ENCODE data around the gene ODF2. TPM values are rescaled to one million over a fixed set of nuclear protein-coding genes. Genes with fewer than 3 reads are reported as not detected.
"Not testable (repeated sequence)": the region's sequence is repeated elsewhere in the genome, so short reads cannot be mapped to it uniquely, and the experiment has no call there.

The ODF2 gene
- total and polyA plus RNA-seq, 5 donors from 2014 or later = 12.9 to 31.9 (median 14.6) TPM

- DNase-seq = no peak
- H3K27me3 Mint-ChIP-seq = peaks cover 6% of the 10 kb centered on the region
- H3K27me3 ChIP-seq (ENCODE audit: control insufficient read depth, insufficient read depth, low read length) = no peaks in the 10 kb centered on the region
- H3K27ac Mint-ChIP-seq = no peak overlapping the region
- no peaks in the 10 kb centered on the region for H3K36me3 ChIP-seq (ENCODE audit: control insufficient read depth, insufficient read depth, low read length)
- no peaks in the 10 kb centered on the region for H3K9me3 Mint-ChIP-seq
- no peak for ATAC-seq (ENCODE audit: low read depth in 2 of 2)
- no peak overlapping the region for H3K4me3 Mint-ChIP-seq
- H3K9me3 ChIP-seq (ENCODE audit: control insufficient read depth in 2 of 2, low read length in 2 of 2) = no peaks in the 10 kb centered on the region
- H3K4me3 ChIP-seq (ENCODE audit: low read depth, low read length) = no peak overlapping the region
- H3K4me1 Mint-ChIP-seq = no peaks in the 10 kb centered on the region
- H3K36me3 Mint-ChIP-seq = no peaks in the 10 kb centered on the region
- H3K4me1 ChIP-seq (ENCODE audit: control insufficient read depth, insufficient read depth, low read length, poor library complexity, severe bottlenecking) = no peaks in the 10 kb centered on the region
- no peak overlapping the region for H3K27ac ChIP-seq (ENCODE audit: insufficient read depth, low read length, poor library complexity, severe bottlenecking)
Observed at GRCh38 chr9:128429513-128430086, 26.2 kb upstream of the ODF2 start.

DNA sequence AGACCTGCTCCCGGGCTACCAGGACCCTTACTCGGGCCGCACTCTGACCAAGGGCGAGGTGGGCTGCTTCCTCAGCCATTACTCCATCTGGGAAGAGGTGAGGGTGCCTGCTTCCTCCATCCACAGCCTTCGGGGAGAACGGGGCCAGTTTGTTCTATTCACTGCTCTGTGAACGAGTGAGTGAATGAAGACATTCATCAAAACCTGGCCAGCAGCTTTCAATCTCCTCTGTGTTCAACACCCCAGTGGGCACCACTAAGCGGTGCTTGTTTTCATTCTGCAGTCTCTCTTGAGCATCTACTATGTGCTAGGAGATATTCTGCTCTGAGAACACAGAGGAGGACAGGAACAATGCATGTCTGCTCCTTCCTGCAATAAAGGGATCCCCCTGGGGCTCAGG is 24.6 kb upstream of the ODF2 start:
- H3K27ac ChIP-seq (ENCODE audit: insufficient read depth, low read length, poor library complexity, severe bottlenecking) = no peak overlapping the region
- H3K27me3 ChIP-seq (ENCODE audit: control insufficient read depth, insufficient read depth, low read length) = no peaks in the 10 kb centered on the region
- DNase-seq (no peak), ATAC-seq (ENCODE audit: low read depth in 2 of 2) (no peak)
- Mint-ChIP-seq H3K4me3 (no peak overlapping the region), H3K4me1 (no peaks in the 10 kb centered on the region), H3K9me3 (no peaks in the 10 kb centered on the region), H3K27ac (no peak overlapping the region), H3K36me3 (no peaks in the 10 kb centered on the region), H3K27me3 (peaks cover 6% of the 10 kb centered on the region)
- no peaks in the 10 kb centered on the region for H3K9me3 ChIP-seq (ENCODE audit: control insufficient read depth in 2 of 2, low read length in 2 of 2)
- H3K4me1 ChIP-seq (ENCODE audit: control insufficient read depth, insufficient read depth, low read length, poor library complexity, severe bottlenecking) = no peaks in the 10 kb centered on the region
- no peak overlapping the region for H3K4me3 ChIP-seq (ENCODE audit: low read depth, low read length)
- no peaks in the 10 kb centered on the region for H3K36me3 ChIP-seq (ENCODE audit: control insufficient read depth, insufficient read depth, low read length)

- DNase-seq (no peak), ATAC-seq (ENCODE audit: low read depth in 2 of 2) (no peak)
- Histone ChIP-seq H3K4me1 (ENCODE audit: control insufficient read depth, insufficient read depth, low read length, poor library complexity, severe bottlenecking) (peaks cover 6% of the 10 kb centered on the region), H3K4me3 (ENCODE audit: low read depth, low read length) (no peak overlapping the region), H3K9me3 (ENCODE audit: control insufficient read depth in 2 of 2, low read length in 2 of 2) (no peaks in the 10 kb centered on the region), H3K36me3 (ENCODE audit: control insufficient read depth, insufficient read depth, low read length) (no peaks in the 10 kb centered on the region), H3K27me3 (ENCODE audit: control insufficient read depth, insufficient read depth, low read length) (no peaks in the 10 kb centered on the region), H3K27ac (ENCODE audit: insufficient read depth, low read length, poor library complexity, severe bottlenecking) (no peak overlapping the region)
- H3K4me1 Mint-ChIP-seq = peaks cover 0 to 4% (median 3%) of the 10 kb centered on the region in 4 donors
- H3K36me3 Mint-ChIP-seq = no peaks in the 10 kb centered on the region
- no peaks in the 10 kb centered on the region for H3K9me3 Mint-ChIP-seq
- H3K4me3 Mint-ChIP-seq = no peak overlapping the region
- no peaks in the 10 kb centered on the region for H3K27me3 Mint-ChIP-seq
- H3K27ac Mint-ChIP-seq = no peak overlapping the region
Observed at GRCh38 chr9:128434340-128434739, 21.5 kb upstream of the ODF2 start.

DNA sequence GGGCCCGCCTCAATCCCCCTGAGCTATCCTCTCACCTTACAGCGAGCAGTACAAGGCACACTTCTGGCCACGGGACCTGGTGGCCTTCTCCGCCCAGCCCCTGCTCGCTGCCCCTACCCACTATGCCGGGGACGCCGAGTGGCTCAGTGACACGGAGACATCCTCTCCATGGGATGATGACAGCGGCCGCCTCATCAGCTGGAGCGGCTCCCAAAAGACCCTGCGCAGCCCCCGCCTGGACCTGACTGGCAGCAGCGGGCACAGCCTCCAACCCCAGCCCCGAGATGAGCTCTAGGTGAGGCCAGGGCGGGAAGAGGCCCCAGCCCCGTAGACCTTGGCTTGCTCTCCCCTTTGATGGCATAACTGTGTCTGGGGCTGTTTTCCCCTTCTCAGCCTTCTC is 20.2 kb upstream of the ODF2 start:
- Histone ChIP-seq H3K27me3 (ENCODE audit: control insufficient read depth, insufficient read depth, low read length) (no peaks in the 10 kb centered on the region), H3K4me3 (ENCODE audit: low read depth, low read length) (no peak overlapping the region), H3K9me3 (ENCODE audit: control insufficient read depth in 2 of 2, low read length in 2 of 2) (no peaks in the 10 kb centered on the region), H3K4me1 (ENCODE audit: control insufficient read depth, insufficient read depth, low read length, poor library complexity, severe bottlenecking) (peaks cover 6% of the 10 kb centered on the region), H3K27ac (ENCODE audit: insufficient read depth, low read length, poor library complexity, severe bottlenecking) (no peak overlapping the region), H3K36me3 (ENCODE audit: control insufficient read depth, insufficient read depth, low read length) (no peaks in the 10 kb centered on the region)
- Mint-ChIP-seq H3K36me3 (no peaks in the 10 kb centered on the region), H3K9me3 (no peaks in the 10 kb centered on the region), H3K27ac (no peak overlapping the region), H3K4me3 (no peak overlapping the region), H3K27me3 (no peaks in the 10 kb centered on the region), H3K4me1 (peaks cover 0 to 4% (median 3%) of the 10 kb centered on the region in 4 donors)
- DNase-seq = no peak
- no peak for ATAC-seq (ENCODE audit: low read depth in 2 of 2)

DNA sequence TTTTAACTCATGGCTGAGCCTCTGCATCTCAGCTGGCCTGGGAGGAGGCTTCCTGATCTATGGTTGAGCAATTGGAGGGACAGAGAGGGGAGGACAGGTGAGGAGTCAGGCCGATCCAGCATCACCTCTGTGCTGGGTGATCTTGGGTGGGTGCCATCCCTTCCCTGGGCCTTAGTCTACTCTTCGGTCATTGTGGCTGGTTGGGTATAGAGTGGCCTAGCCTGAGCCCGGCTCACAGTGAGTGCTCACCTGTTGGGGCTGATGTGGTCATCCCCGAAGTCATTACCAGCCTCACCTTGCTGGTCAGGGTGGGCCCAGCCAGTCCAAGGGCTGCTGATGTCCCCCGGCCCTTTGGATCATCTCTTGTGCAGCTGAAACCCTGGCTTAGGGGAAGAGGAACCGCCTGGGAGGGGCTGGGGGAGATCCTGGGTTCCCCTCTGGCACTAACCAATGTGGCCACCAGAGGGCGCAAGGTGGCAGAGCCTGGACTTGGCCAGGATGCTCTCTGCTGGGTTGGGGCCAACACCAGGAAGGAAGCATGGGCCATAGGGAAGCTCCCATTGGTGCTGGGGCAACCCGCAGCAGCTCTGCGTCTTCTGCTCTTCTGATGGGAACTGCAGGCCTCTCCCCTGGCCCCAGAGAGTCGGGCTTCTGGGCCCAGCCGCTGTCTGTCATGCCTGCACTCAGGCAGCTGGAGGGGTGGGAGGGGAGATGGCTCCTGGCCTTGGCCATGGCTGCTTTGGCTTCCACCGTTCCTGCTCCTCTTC is 17.3 kb upstream of the ODF2 start:
- H3K4me1 ChIP-seq (ENCODE audit: control insufficient read depth, insufficient read depth, low read length, poor library complexity, severe bottlenecking) = peaks cover 6% of the 10 kb centered on the region
- peak; percentile 81 to 82 for ATAC-seq (ENCODE audit: low read depth in 2 of 2)
- Mint-ChIP-seq H3K4me3 (no peak overlapping the region), H3K27me3 (no peaks in the 10 kb centered on the region), H3K9me3 (no peaks in the 10 kb centered on the region), H3K27ac (peak overlapping the region in 2 of 3 donors; percentile 20 to 31), H3K36me3 (no peaks in the 10 kb centered on the region), H3K4me1 (peaks cover 0 to 4% (median 3%) of the 10 kb centered on the region in 4 donors)
- no peaks in the 10 kb centered on the region for H3K27me3 ChIP-seq (ENCODE audit: control insufficient read depth, insufficient read depth, low read length)
- no peak overlapping the region for H3K4me3 ChIP-seq (ENCODE audit: low read depth, low read length)
- no peaks in the 10 kb centered on the region for H3K36me3 ChIP-seq (ENCODE audit: control insufficient read depth, insufficient read depth, low read length)
- no peak overlapping the region for H3K27ac ChIP-seq (ENCODE audit: insufficient read depth, low read length, poor library complexity, severe bottlenecking)
- H3K9me3 ChIP-seq (ENCODE audit: control insufficient read depth in 2 of 2, low read length in 2 of 2) = no peaks in the 10 kb centered on the region
- peak; percentile 64 to 69 (median 65) for DNase-seq

DNA sequence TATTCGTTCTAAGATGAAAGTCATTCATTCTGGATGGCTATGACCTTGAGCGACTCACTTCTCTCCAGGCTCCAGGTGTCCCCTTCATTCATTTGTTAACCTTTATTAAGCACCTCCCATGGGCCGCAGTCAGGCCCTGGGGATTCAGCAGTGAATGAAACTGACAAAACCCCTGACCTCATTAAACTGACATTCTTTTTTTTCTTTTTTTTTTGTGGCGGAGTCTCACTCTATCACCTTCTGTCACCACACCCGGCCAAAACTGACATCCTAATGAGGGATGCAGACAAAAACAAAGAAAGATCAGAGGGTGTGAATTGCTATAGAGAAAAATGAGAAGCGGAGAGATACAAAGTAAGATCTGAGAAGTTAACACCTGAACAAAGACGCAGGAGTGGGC is 16.5 kb upstream of the ODF2 start:
- Mint-ChIP-seq H3K4me1 (peaks cover 0 to 4% (median 3%) of the 10 kb centered on the region in 4 donors), H3K36me3 (no peaks in the 10 kb centered on the region), H3K27me3 (no peaks in the 10 kb centered on the region), H3K4me3 (no peak overlapping the region), H3K9me3 (no peaks in the 10 kb centered on the region), H3K27ac (peak overlapping the region in 1 of 3 donors; percentile 38)
- no peak overlapping the region for H3K27ac ChIP-seq (ENCODE audit: insufficient read depth, low read length, poor library complexity, severe bottlenecking)
- H3K4me3 ChIP-seq (ENCODE audit: low read depth, low read length) = no peak overlapping the region
- H3K4me1 ChIP-seq (ENCODE audit: control insufficient read depth, insufficient read depth, low read length, poor library complexity, severe bottlenecking) = peaks cover 6% of the 10 kb centered on the region
- no peak for ATAC-seq (ENCODE audit: low read depth in 2 of 2)
- no peaks in the 10 kb centered on the region for H3K27me3 ChIP-seq (ENCODE audit: control insufficient read depth, insufficient read depth, low read length)
- H3K36me3 ChIP-seq (ENCODE audit: control insufficient read depth, insufficient read depth, low read length) = no peaks in the 10 kb centered on the region
- no peak for DNase-seq
- no peaks in the 10 kb centered on the region for H3K9me3 ChIP-seq (ENCODE audit: control insufficient read depth in 2 of 2, low read length in 2 of 2)

DNA sequence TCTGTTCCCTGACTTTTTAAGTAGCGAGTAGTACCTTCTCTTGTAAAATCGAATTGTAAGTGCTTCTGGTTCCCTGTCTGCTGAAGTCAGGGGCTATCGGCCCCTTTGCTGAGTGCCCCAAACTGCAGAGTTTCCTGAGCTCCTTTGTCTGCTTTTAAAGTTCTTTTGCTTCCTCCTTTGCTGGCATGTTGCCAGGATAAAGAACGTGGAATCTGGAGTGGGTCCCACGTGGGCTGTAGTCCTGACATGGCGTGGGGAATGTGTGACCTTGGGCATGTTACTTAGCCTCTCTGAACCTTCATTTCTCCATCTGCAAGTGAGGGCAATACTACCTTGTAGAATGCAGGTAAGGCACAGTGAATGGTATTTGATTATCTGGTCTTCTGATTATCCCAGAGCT is 13.7 kb upstream of the ODF2 start:
- Mint-ChIP-seq H3K27ac (peak overlapping the region in 1 of 3 donors; percentile 41), H3K36me3 (no peaks in the 10 kb centered on the region)
- peaks cover 6% of the 10 kb centered on the region for H3K4me1 ChIP-seq (ENCODE audit: control insufficient read depth, insufficient read depth, low read length, poor library complexity, severe bottlenecking)

DNA sequence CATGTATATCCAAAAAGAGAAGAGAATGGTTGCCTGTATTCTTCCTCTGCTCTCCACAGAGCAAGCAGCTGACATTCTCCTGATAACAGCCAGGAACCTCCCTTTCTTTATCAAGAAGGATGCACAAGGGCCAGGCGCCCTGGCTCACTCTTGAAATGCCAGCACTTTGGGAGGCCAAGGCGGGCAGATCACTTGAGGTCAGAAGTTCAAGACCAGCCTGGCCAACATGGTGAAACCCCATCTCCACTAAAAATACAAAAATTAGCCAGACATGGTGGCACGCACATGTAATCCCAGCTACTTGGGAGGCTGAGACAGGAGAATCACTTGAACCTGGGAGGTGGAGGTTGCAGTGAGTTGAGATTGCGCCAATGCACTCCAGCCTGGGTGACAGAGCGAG is 9.3 kb upstream of the ODF2 start:
- H3K27me3 Mint-ChIP-seq; H3K36me3 ChIP-seq (ENCODE audit: control insufficient read depth, insufficient read depth, low read length); DNase-seq; H3K36me3 Mint-ChIP-seq; H3K27me3 ChIP-seq (ENCODE audit: control insufficient read depth, insufficient read depth, low read length); H3K27ac Mint-ChIP-seq; H3K9me3 ChIP-seq (ENCODE audit: control insufficient read depth in 2 of 2, low read length in 2 of 2); H3K4me3 ChIP-seq (ENCODE audit: low read depth, low read length); H3K4me1 ChIP-seq (ENCODE audit: control insufficient read depth, insufficient read depth, low read length, poor library complexity, severe bottlenecking); H3K27ac ChIP-seq (ENCODE audit: insufficient read depth, low read length, poor library complexity, severe bottlenecking); ATAC-seq (ENCODE audit: low read depth in 2 of 2); H3K4me1 Mint-ChIP-seq; H3K4me3 Mint-ChIP-seq; H3K9me3 Mint-ChIP-seq: not testable (repeated sequence)

More for the DNA sequence above, 13.7 kb upstream of the ODF2 start:
- no peak overlapping the region for H3K4me3 ChIP-seq (ENCODE audit: low read depth, low read length)
- H3K4me3 Mint-ChIP-seq = peak overlapping the region in 1 of 4 donors; percentile 39
- no peaks in the 10 kb centered on the region for H3K9me3 Mint-ChIP-seq
- H3K36me3 ChIP-seq (ENCODE audit: control insufficient read depth, insufficient read depth, low read length) = no peaks in the 10 kb centered on the region
- ATAC-seq (ENCODE audit: low read depth in 2 of 2) (no peak), DNase-seq (no peak)
- H3K27me3 Mint-ChIP-seq = no peaks in the 10 kb centered on the region
- H3K4me1 Mint-ChIP-seq = peaks cover 0 to 4% (median 3%) of the 10 kb centered on the region in 4 donors
- H3K9me3 ChIP-seq (ENCODE audit: control insufficient read depth in 2 of 2, low read length in 2 of 2) = no peaks in the 10 kb centered on the region
- H3K27ac ChIP-seq (ENCODE audit: insufficient read depth, low read length, poor library complexity, severe bottlenecking) = no peak overlapping the region
- no peaks in the 10 kb centered on the region for H3K27me3 ChIP-seq (ENCODE audit: control insufficient read depth, insufficient read depth, low read length)
